Left renal cortex interstitium (tissue), 4 donors: ENCODE results near the gene TAF11L9. TPM values are rescaled to one million over a fixed set of nuclear protein-coding genes. Genes with fewer than 3 reads are reported as not detected.
"Not testable (repeated sequence)": the region's sequence is repeated elsewhere in the genome, so short reads cannot be mapped to it uniquely, and the experiment has no call there.

Source experiments
- DNase-seq, 4 donors: peaks; one replicate each; pipeline ENCODE4 v3.0.0-alpha.2; 2013; ENCODE audit warnings: low read depth in 4 of 4, low spot score in 2 of 4, missing footprints in 1 of 4
- polyA plus RNA-seq, 4 donors: library from polyadenylated mRNA; unstranded; fragments of 120-200 nt; gene quantifications; one replicate each; pipeline ENCODE4 v1.2.1, GENCODE V29; 2013; ENCODE audit not compliant: insufficient read length in 4 of 4

TAF11L9 gene
- polyA plus RNA-seq: not detected

- DNase-seq: not testable (repeated sequence)
These were observed at the start of gene TAF11L9 for GRCh38 chr5:17594255-17594654. Gene TAF11L9 (minus strand): TSS chr5:17594394.

- DNase-seq: no peak
These were observed 40.0 kb upstream of the TAF11L9 start, which contains the start of gene TAF11L14 for GRCh38 chr5:17634160-17634559. Gene TAF11L14 (plus strand): TSS chr5:17634460.

GRCh38 chr5:17631788-17632187 lies 37.6 kb upstream of the TAF11L9 start, which contains the start of gene TAF11L13:
Gene TAF11L13 (plus strand): TSS chr5:17632088.
- DNase-seq: not testable (repeated sequence)

- DNase-seq: no peak
These were observed 31.5 kb upstream of the TAF11L9 start for GRCh38 chr5:17625686-17626085.

GRCh38 chr5:17620627-17621026 lies 26.4 kb upstream of the TAF11L9 start:
- DNase-seq: no peak

- no peak for DNase-seq
These were observed 25.2 kb upstream of the TAF11L9 start for GRCh38 chr5:17619354-17619753.

GRCh38 chr5:17614872-17615605 lies 20.8 kb upstream of the TAF11L9 start:
- no peak for DNase-seq

GRCh38 chr5:17610092-17610491 lies 15.9 kb upstream of the TAF11L9 start, which contains the start of gene TAF11L12:
Gene TAF11L12 (plus strand): TSS chr5:17610392.
- DNase-seq: not testable (repeated sequence)

- DNase-seq: not testable (repeated sequence)
These were observed 13.3 kb upstream of the TAF11L9 start for GRCh38 chr5:17607461-17607860.

GRCh38 chr5:17604951-17605350 lies 10.8 kb upstream of the TAF11L9 start:
- DNase-seq: no peak

- not testable (repeated sequence) for DNase-seq
These were observed 9.7 kb upstream of the TAF11L9 start, which contains the start of gene TAF11L11 for GRCh38 chr5:17603880-17604279. Gene TAF11L11 (plus strand): TSS chr5:17604183.

- DNase-seq: not testable (repeated sequence)
These were observed 3.5 kb upstream of the TAF11L9 start, which contains the start of gene TAF11L10 for GRCh38 chr5:17597728-17598127. Gene TAF11L10 (minus strand): TSS chr5:17597828.

GRCh38 chr5:17590860-17591259 lies 3.3 kb downstream of the TAF11L9 start, which contains the start of gene TAF11L8:
Gene TAF11L8 (minus strand): TSS chr5:17590960.
- DNase-seq: not testable (repeated sequence)

- DNase-seq: not testable (repeated sequence)
These were observed 8.5 kb downstream of the TAF11L9 start, which contains the start of gene TAF11L7 for GRCh38 chr5:17585658-17586057. Gene TAF11L7 (minus strand): TSS chr5:17585758.

Other genes starting within 250 kb of the TAF11L9 start
- not detected for gene TAF11L2, start 96.2 kb downstream of the TAF11L9 start, polyA plus RNA-seq
- not detected for gene TAF11L3, start 76.0 kb downstream of the TAF11L9 start, polyA plus RNA-seq
- gene TAF11L4, start 72.6 kb downstream of the TAF11L9 start, polyA plus RNA-seq: not detected
- not detected for gene TAF11L5, start 69.2 kb downstream of the TAF11L9 start, polyA plus RNA-seq
- not detected for gene TAF11L6, start 65.7 kb downstream of the TAF11L9 start, polyA plus RNA-seq
- gene TAF11L7, start 8.6 kb downstream of the TAF11L9 start, polyA plus RNA-seq: not detected
- gene TAF11L8, start 3.4 kb downstream of the TAF11L9 start, polyA plus RNA-seq: not detected
- gene TAF11L10, start 3.4 kb upstream of the TAF11L9 start, polyA plus RNA-seq: not detected
- gene TAF11L11, start 9.8 kb upstream of the TAF11L9 start, polyA plus RNA-seq: not detected
- gene TAF11L12, start 16.0 kb upstream of the TAF11L9 start, polyA plus RNA-seq: not detected
- not detected for gene TAF11L13, start 37.7 kb upstream of the TAF11L9 start, polyA plus RNA-seq
- gene TAF11L14, start 40.1 kb upstream of the TAF11L9 start, polyA plus RNA-seq: not detected